AG04449 (cell line): ENCODE results near the gene TANK.

Experiments
- CTCF ChIA-PET: fragments of 350-600 bp; formaldehyde crosslinking; extraction: SDS; loops from one replicate; lab custom pipeline; 2021; ENCODE audit warnings: antibody characterized with exemption; lab: Yijun Ruan, JAX
- POLR2A ChIA-PET: fragments of 400-600, 350-600 bp; formaldehyde crosslinking; extraction: SDS; loops from one replicate; lab custom pipeline; 2020; ENCODE audit warnings: antibody characterized with exemption, inconsistent platforms; lab: Yijun Ruan, JAX
- DNase-seq: peaks from one replicate; pipeline ENCODE4 v3.0.0-alpha.2; 2010; ENCODE audit warnings: low read depth, low spot score
- H3K4me3 ChIP-seq: 2 replicates; pipeline ENCODE4 v1.5.1; 2011; ENCODE audit warnings: low read depth, mild to moderate bottlenecking, control low read depth, low read length
- CTCF ChIP-seq: IDR thresholded peaks from one replicate; pipeline ENCODE4 v1.5.1; 2011; ENCODE audit warnings: mild to moderate bottlenecking, moderate library complexity, low read length, control low read depth, inconsistent platforms; ENCODE audit not compliant: insufficient read depth; ENCODE audit errors: missing control alignments

Gene TANK

DNA sequence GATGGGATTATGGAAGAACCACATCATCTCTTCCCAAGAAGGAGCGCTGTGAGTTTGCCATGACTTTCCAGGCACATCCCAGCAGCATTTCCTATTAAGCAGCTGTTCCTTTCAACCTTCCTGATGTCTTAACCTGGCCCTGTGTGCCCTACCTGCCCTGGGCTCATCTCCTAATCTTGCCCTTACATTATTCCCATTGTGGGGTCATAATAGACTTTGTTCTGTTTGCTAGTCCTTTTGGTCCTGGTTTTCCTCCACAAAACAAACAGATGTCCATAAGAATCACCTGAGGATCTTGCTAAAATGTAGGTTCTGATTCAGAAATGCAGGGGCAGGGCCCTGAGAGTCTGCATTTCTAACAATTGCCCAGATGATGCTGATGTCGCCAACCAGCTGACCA is 38.6 kb upstream of the TANK start:
- ChIA-PET CTCF (interaction anchor here (1.2 to 1.9 kb wide), 2 partner anchors 54 to 58 kb away, joined by 4 to 5 read pairs; no protein-coding TSS in a partner anchor), POLR2A (no interaction called here)
- TF ChIP-seq CTCF = no peak
- H3K4me3 ChIP-seq = no peak overlapping the region
- no peak for DNase-seq

DNA sequence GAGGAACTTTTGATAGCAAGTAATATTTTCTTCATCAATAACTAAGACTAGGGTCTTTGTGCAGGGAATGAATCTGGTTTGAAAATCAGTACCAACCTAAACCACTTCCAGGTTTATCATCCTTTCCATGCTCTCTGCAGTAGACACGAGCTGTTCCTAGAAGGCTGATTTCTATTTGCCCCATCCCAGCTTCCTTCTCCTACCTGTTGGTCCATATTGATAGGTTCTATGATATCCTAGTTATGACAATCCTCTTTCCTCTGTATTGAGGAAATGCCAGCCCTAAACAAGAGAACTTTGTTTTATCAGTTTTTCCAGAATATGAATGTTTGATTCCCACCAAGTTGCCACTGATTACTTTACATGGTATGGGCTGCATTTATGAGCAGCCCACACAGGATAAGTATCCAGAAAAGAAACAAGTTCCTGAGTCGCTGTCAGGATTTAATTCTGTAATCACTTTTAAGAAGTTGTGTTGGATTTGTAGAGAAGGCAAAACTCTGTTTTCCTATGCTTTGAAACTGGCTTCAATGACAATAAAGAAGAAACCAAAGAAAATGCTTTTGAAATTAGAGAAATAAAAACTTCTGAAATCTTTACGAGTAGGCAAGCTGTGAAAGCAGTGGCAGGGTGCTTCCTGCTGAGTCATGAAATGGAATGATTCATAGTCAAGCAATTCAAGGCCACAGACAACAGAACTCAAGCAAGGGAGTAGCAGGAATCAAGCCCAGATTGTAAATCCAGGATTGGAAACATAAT is 37.3 kb upstream of the TANK start:
- ChIA-PET CTCF (interaction anchor here (1.0 to 1.9 kb wide), 3 partner anchors 10 to 59 kb away, joined by 3 to 5 read pairs (median 4); no protein-coding TSS in a partner anchor), POLR2A (interaction anchor here (0.6 kb wide), 1 partner anchor 14 kb away, joined by 3 read pairs; no protein-coding TSS in a partner anchor)
- DNase-seq = peak; percentile 70
- TF ChIP-seq CTCF = no peak
- H3K4me3 ChIP-seq = peak overlapping the region; percentile 39

- POLR2A ChIA-PET = no interaction called here
- CTCF ChIA-PET = interaction anchor here (1.9 kb wide), 1 partner anchor 56 kb away, joined by 4 read pairs; no protein-coding TSS in a partner anchor
- no peak overlapping the region for H3K4me3 ChIP-seq
- no peak for DNase-seq
- no peak for TF ChIP-seq CTCF
These were observed 36.6 kb upstream of the TANK start for GRCh38 chr2:161123531-161124030.

DNA sequence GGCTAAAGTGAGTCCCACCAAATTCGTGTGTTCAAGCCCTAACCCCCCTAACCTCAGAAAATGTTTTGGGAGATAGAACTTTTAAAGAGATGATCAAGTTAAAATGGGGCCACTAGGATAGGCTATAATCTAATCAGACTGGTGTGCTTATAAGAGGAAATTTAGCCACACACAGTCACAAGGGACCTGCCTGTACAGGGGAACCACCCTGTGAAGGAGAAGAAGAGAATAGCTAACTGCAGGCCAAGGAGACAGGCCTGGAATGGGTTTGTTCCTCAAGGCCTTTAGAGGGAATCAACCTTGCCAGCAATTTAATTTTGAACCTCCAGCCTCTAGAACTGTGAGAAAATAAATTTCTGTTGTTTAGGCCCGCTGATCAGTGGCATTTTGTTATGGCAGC is 36.0 kb upstream of the TANK start:
- no peak for DNase-seq
- ChIA-PET CTCF (interaction anchor here (0.7 kb wide), 1 partner anchor 12 kb away, joined by 3 read pairs; no protein-coding TSS in a partner anchor), POLR2A (no interaction called here)
- no peak overlapping the region for H3K4me3 ChIP-seq
- TF ChIP-seq CTCF = no peak

DNA sequence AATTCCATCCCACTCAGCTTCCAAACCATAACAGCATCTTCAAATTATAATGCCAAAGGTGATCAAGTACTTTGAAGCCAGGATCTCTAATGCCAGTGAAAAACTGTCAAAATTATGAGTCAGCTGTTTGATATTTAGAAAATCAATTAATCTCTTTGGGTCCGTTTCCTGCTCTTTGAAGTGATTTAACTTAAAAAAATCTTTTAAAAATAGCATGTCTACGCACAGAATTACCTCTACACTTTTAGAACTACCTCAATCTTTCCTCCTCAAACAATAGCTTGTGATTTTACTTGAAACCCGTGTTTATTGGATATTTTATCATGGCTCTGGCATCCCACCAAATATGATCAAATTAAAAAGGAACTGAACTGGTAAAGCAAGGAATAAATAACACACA is 31.3 kb upstream of the TANK start:
- no peak for DNase-seq
- ChIA-PET CTCF (no interaction called here), POLR2A (no interaction called here)
- no peak overlapping the region for H3K4me3 ChIP-seq
- TF ChIP-seq CTCF = no peak

GRCh38 chr2:161130354-161130753 is 29.9 kb upstream of the TANK start:
- ChIA-PET POLR2A (no interaction called here), CTCF (no interaction called here)
- no peak for DNase-seq
- TF ChIP-seq CTCF = no peak
- H3K4me3 ChIP-seq = no peak overlapping the region
